Hematopoietic multipotent progenitor cell treated with erythropoietin and hydrocortisone succinate and interleukin-3 and kit ligand, for 15 days (in vitro differentiated cells): Measurements from ENCODE around the gene SPATA20.

Experiments used
- DNase-seq: peaks from one replicate; pipeline ENCODE4 v3.0.0-alpha.2; 2015; ENCODE audit warnings: low spot score

SPATA20 gene

DNA sequence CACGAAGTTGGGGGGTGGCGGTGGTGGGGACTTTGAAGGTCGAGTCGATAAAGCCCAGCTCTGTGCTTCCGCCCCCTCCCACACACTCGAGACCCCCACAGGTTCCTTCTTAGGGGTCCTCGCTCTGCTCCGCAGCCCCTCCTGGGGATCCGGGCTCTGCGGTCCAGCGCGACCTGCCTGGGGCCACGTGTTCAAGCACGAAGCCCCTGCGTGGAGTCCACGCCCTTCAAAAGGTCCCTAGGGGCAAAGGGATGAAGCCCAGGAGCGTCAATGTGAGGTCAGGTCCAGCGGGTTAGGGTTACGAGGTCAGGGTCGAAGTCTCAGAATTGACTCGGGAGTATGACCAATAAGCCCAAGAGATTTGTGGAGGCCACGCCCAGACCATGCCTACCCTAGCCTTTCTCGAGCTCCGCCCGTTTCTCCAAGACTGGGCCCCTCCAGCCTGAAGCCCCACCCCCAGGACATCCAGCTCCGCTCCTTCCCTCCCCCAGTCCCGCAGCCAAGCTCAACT, 12.8 kb downstream of the SPATA20 start:
- no peak for DNase-seq

DNA sequence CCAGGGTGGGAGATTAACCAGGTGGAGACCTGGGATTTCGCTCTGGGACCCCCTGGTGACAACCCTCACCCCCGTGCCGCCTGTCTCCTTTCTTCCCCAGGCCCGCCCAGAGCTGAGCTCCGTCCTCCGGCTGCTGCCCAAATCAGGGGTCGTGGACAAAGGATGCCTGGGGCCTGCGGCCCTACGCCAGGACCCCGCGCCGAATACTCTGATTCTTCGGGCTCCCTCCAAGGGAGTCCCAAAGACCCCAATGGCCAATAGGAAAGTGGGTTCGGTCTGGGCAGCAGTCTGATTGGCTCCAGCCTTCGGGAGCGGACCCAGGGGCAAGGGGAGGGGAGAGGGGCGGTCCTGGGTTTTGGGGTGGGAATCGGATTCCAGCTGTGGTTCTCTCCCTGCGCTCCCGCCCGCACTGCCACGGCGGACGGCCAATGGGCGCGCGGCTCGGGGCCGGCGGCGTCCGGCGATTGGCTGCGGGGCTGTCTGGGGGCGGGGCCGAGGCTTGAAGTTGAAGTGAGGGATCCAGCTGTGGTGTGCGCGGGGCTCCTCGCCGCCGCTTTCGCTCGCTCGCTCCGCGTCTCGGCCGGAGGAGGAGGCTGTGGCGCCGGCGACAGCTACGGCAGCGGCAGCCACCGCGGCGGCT, 13.3 kb downstream of the SPATA20 start, which contains the start of gene CACNA1G:
Gene CACNA1G (plus strand): TSS at position 531 of the 640 bp plus-strand sequence. CDS start 745 bp downstream, outside the sequence.
- peak; percentile 68 for DNase-seq

- DNase-seq: no peak
Measured at GRCh38 chr17:50560931-50561745, 14.2 kb downstream of the SPATA20 start.

- DNase-seq: no peak
Measured at GRCh38 chr17:50561746-50562141, 14.8 kb downstream of the SPATA20 start.

DNA sequence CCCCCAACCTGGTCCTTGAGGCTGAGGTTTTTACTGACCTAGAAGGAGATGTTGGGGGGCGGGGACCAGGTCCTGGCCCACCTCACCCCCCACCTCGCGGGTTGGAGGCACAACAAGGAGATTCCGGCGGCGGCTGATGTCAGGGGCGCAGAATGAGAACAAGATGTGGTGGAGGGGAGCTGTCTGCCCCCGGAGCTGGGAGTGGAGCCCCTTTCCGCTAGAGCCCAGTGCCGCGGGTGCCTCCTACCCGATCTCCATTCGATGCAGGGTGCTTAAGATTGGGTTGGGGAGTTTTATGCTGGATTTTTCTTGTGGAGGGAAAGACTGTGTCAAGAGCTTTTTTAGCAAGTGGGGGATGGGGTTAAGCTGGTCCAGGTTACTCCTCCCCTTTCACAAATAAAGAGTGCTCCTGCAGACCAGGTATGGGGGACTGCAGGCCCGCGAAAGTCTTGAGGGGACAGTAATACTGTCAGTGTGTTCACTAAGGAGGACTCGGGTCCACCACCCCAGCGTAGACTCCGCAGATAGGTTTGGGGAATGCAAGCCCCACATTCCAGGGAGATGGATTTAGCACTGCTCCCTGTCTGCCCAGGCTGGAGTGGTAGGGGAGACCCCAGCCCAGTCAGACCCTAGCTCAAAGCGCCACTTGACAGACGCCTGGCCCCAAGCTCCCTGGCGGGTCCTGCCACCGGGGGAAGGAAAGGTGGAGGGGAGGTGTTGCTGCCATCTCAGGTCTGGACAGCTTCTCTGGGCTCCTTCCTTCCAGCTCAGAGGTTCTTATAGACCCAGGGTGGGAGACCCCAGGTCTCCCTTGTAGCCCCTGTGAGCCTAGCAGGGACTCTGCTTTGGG, 15.5 kb downstream of the SPATA20 start:
- no peak for DNase-seq

DNA sequence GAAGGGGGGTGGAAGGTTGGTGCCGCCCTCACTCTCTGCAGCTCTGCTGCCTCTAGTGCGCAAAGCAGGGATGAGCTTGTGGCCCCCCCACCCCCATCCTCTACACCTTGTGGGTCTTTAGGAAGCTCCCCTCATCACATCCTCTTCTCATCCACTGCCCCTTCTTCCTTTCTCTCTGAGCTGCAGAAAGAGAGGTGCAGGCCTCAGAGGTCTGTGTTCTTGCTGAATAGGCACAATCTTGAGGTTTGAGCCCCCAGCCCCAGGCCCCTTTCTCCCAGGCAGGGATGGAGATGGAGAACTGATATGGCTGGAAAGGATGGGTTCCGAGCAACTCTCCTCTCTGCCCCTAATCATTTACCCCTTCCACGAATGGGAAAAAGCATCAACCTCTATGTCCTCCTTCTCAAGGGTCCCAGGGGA, 16.1 kb downstream of the SPATA20 start:
- DNase-seq: no peak

DNA sequence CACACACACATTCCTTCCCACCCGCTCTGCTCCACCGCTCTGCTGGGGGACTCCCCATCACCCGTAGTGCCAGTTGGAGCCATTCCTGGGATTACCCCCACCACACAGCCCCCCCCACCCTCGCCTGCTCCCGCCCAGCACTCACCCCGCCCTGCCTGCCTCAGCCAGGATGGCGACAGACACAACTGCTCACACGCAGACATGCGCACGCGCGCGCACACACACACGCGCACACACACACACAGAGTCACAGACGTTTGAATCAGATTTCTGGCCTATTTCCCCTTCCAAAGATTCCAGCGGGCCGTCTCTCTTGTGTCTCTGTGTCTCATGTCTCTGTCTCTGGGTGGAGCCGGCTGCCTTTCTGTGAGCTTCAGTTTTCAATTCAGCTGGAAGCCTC, 17.9 kb downstream of the SPATA20 start:
- no peak for DNase-seq

GRCh38 chr17:50565402-50566350, 18.7 kb downstream of the SPATA20 start:
- no peak for DNase-seq

DNA sequence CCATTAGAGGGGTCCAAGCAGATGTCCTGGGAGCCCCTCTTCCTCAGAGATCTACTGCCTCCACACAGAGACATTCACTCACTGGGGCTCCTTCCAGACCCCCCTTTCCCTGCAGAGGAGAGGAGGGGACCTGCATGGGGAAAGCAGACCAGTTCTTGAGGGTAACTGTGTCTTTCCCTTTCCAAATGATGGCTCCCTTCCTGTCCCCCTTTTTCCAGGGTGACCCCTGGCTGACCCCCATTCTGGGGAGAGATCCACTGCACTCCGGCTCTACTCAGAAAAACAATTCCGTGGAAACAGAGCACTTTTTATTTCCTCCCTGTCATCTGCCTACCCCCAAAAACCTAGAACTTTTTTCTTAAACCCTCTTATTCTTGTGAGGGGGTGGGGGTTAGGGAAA, 19.9 kb downstream of the SPATA20 start:
- DNase-seq: no peak

DNA sequence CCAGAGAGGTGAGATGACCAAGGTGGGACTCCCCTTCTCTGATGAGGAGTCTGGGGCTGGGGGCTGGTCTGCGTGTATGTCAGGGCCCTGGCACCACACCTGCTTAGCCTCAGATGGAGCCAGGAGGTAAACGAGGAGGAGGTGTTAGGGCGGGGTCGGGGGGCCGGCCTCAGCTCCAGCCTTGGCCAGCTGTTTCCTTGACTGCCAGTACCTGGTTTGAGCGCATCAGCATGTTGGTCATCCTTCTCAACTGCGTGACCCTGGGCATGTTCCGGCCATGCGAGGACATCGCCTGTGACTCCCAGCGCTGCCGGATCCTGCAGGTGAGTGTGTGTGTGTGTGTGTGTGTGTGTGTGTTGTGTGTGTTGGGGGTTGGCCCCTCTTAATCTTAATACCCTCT, 21.7 kb downstream of the SPATA20 start:
- DNase-seq: no peak

DNA sequence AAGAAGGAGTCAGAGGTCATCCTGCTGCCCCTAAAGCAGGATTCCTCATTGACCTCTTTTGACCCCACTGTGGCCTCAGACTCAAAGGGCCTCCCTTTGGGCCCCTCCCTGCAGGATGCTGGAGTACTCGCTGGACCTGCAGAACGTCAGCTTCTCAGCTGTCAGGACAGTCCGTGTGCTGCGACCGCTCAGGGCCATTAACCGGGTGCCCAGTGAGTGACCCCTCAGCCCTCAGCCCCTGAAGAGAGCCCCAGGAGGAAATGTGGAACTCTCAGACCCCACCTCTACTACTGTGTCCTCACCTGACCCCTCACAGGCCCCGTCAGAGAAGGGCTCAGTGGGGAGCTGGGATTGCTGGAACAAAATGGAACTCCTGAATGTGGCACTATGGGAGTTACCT, 22.6 kb downstream of the SPATA20 start:
- DNase-seq: no peak

DNA sequence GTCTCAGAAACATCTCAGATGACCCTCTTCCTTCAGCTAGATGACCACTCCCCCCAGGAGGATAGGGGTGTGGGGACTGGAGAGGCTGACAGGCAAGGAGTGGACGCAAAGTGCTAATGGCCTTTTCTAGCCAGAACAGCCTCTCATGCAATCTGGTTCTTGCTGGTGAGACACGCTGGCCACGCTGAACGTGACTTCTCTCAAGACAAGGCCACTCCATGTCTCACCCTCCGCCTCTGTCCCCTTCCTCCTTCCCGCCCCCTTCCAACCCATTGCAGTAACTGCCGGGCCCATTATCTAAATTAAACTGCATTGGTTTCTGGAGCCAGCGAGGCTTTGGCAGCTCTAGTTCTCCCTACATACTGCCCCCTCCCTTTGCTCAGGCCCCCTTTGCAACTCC, 23.1 kb downstream of the SPATA20 start:
- DNase-seq: no peak

DNA sequence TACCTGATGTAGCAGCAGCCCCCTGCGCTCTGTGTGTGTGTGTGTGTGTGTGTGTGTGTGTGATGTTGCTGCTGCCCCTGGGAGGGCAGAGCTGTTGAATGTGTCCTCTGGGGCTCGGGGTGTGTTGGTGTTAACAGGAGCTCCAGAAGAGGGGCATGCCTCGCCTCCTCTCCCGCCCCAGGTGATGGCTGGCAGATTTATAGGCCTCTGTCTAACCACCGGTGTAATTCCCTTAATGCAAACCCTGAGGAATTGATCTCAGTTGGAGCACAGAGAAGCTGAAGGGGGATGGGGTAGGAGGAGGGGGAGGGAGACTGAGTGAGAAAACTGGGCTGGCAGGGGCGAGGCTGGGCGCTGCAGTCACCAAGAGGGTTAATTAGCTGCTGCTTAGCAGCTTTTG, 23.6 kb downstream of the SPATA20 start:
- DNase-seq: no peak

DNA sequence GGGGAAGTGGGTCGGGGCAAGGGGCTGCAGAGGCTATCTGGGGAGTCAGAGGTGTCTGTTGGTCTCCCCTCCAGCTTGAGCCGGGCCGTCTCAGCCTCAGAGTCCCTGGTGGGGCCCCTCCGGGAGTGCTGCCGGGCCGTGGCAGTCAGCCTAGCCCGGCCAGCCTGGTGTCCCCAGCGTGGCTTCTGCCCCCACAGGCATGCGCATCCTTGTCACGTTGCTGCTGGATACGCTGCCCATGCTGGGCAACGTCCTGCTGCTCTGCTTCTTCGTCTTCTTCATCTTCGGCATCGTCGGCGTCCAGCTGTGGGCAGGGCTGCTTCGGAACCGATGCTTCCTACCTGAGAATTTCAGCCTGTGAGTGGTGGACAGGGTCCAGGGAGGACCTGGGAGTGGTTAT, 24.7 kb downstream of the SPATA20 start:
- DNase-seq: no peak

GRCh38 chr17:50572541-50572940, 25.6 kb downstream of the SPATA20 start:
- DNase-seq: no peak

- no peak for DNase-seq
Measured at GRCh38 chr17:50573866-50574611, 27.1 kb downstream of the SPATA20 start.

GRCh38 chr17:50575581-50576210, 28.7 kb downstream of the SPATA20 start:
- DNase-seq: no peak

- no peak for DNase-seq
Measured at GRCh38 chr17:50576864-50577263, 29.9 kb downstream of the SPATA20 start.

- no peak for DNase-seq
Measured at GRCh38 chr17:50577451-50577954, 30.5 kb downstream of the SPATA20 start.

DNA sequence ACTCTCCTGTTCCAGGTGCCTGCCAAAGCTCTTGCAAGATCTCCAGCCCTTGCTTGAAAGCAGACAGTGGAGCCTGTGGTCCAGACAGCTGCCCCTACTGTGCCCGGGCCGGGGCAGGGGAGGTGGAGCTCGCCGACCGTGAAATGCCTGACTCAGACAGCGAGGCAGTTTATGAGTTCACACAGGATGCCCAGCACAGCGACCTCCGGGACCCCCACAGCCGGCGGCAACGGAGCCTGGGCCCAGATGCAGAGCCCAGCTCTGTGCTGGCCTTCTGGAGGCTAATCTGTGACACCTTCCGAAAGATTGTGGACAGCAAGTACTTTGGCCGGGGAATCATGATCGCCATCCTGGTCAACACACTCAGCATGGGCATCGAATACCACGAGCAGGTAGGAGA, 31.2 kb downstream of the SPATA20 start:
- DNase-seq: no peak
